ENCODE data around the gene RTL3.

GRCh38 chrX:78693012-78693411, 33.9 kb upstream of the RTL3 start:
- no peak for TF ChIP-seq CTCF (conservative IDR thresholded peaks at IDR 0.05; ENCODE audit: low read depth, low read length)
- no peak for TF ChIP-seq EZH2 (IDR thresholded peaks at IDR 0.05; ENCODE audit: low read length, unreplicated experiment)
